Transverse colon (tissue), 4 donors: ENCODE measurements around the gene OGA. TPM values are rescaled to one million over a fixed set of nuclear protein-coding genes. Genes with fewer than 3 reads are reported as not detected.

Source experiments
- DNase-seq: peaks from one replicate; pipeline ENCODE4 v3.0.0-alpha.2; 2019
- H3K27ac ChIP-seq, 4 donors: fragments of 200-600 bp; sonication (generic); 2 replicates each; pipeline ENCODE4 v1.5.1; 2016 to 2018; ENCODE audit warnings: inconsistent platforms in 4 of 4
- H3K27me3 ChIP-seq: fragments of 200-600 bp; sonication (generic); 2 replicates; pipeline ENCODE4 v1.5.1; 2017; ENCODE audit warnings: inconsistent platforms
- H3K36me3 ChIP-seq, 4 donors: fragments of 200-600 bp; sonication (generic); 2 replicates each; pipeline ENCODE4 v1.5.1; 2017 to 2019; ENCODE audit warnings: inconsistent platforms in 4 of 4
- H3K4me1 ChIP-seq, 4 donors: fragments of 200-600 bp; sonication (generic); 2 replicates each; pipeline ENCODE4 v1.5.1; 2017 to 2020; ENCODE audit warnings: inconsistent platforms in 4 of 4
- H3K4me3 ChIP-seq, 4 donors: fragments of 200-600 bp; sonication (generic); 1 replicate in 1 of 4; 2 replicates in 3 of 4; pipeline versions ENCODE4 v1.5.1 to v1.6.1; 2017 to 2019; ENCODE audit warnings: inconsistent platforms in 4 of 4
- H3K9me3 ChIP-seq, 2 donors: fragments of 200-600 bp; sonication (generic); 2 replicates each; pipeline ENCODE4 v1.5.1; 2017 to 2019; ENCODE audit warnings: inconsistent platforms in 2 of 2
- CTCF ChIP-seq, 5 experiments: fragments of 200-600 bp in 3 of 5; fragments of 450-650 bp in 2 of 5; sonication (generic) in 3 of 5; IDR thresholded peaks; 1 replicate in 2 of 5; 2 replicates in 3 of 5; pipeline ENCODE4 v1.5.1; 2016 to 2017; ENCODE audit warnings: antibody characterized with exemption in 5 of 5, inconsistent platforms in 3 of 5, mild to moderate bottlenecking in 2 of 5, moderate library complexity in 1 of 5
- EP300 ChIP-seq: sonication (generic); formaldehyde crosslinking; IDR thresholded peaks from one replicate; pipeline ENCODE4 v1.6.1; 2017; ENCODE audit warnings: antibody characterized with exemption, low read depth
- POLR2A ChIP-seq: fragments of 450-650 bp; IDR thresholded peaks from one replicate; pipeline ENCODE4 v1.6.1; 2016; ENCODE audit warnings: antibody characterized with exemption, mild to moderate bottlenecking, moderate library complexity
- POLR2AphosphoS5 ChIP-seq, 3 donors: sonication (generic); formaldehyde crosslinking; IDR thresholded peaks; one replicate each; pipeline ENCODE4 v1.6.1; 2016; ENCODE audit warnings: antibody characterized with exemption in 3 of 3
- WGBS, 2 donors: methylation state at CpG; one replicate each; pipeline ENCODE4 v1.1.5; 2018; ENCODE audit warnings: low coverage in 1 of 2; 5-methylcytosine and 5-hydroxymethylcytosine counted together
- in situ Hi-C, 4 donors: fragments of 200-750 bp; cut with MboI; loops; one replicate each; pipeline versions ENCODE4 v1.15.0 to v1.15.1; 2017; ENCODE audit warnings: low sequenced_read_pairs in 3 of 4, low pct_ligation_motif_present in 1 of 4, low pct_unique_long_range_greater_than_20kb in 1 of 4
- intact Hi-C: fragments of 100-400 bp; cut with DNase I; formaldehyde crosslinking; loops from one replicate; pipeline ENCODE4 v1.15.1; 2023; ENCODE audit warnings: low total_unique reads
- total RNA-seq, 4 donors: library from RNA; depleted of rRNA; stranded (reverse); fragments of >200 nt; gene quantifications; one replicate each; pipeline ENCODE4 v1.1.0, GENCODE V29; 2016

Gene OGA
- total RNA-seq, 4 donors from 2014 or later = 114 to 608 (median 172) TPM

GRCh38 chr10:101763141-101763846 lies 55.0 kb downstream of the OGA start:
- Histone ChIP-seq H3K4me3 (no peak overlapping the region), H3K36me3 (no peaks in the 10 kb centered on the region), H3K9me3 (no peaks in the 10 kb centered on the region), H3K27ac (no peak overlapping the region), H3K27me3 (peaks cover 39% of the 10 kb centered on the region), H3K4me1 (no peaks in the 10 kb centered on the region)
- in situ Hi-C loops = loop anchor here in 1 of 4 donors (25.0 kb wide), 1 partner anchor 551 kb away; no protein-coding TSS in a partner anchor
- 84% methylated on average over 10 of the region's 10 CpGs; no CpG with 5 or more reads in 1 of the 2 donors for WGBS, 2 donors
- DNase-seq = no peak
- intact Hi-C loops = no loop called here
- TF ChIP-seq CTCF (IDR thresholded peaks at IDR 0.05) = no peak
- no peak for TF ChIP-seq EP300

- intact Hi-C loops = no loop called here
- H3K4me1 ChIP-seq = no peaks in the 10 kb centered on the region
- no peaks in the 10 kb centered on the region for H3K36me3 ChIP-seq
- in situ Hi-C loops = loop anchor here in 1 of 4 donors (25.0 kb wide), 1 partner anchor 550 kb away; no protein-coding TSS in a partner anchor
- DNase-seq = no peak
- no peak overlapping the region for H3K4me3 ChIP-seq
- TF ChIP-seq CTCF (IDR thresholded peaks at IDR 0.05) = no peak
- TF ChIP-seq EP300 = no peak
- no peak for TF ChIP-seq POLR2A
- TF ChIP-seq POLR2AphosphoS5 (IDR thresholded peaks at IDR 0.05) = no peak
- peaks cover 34% of the 10 kb centered on the region for H3K27me3 ChIP-seq
- 88% methylated on average over 5 of the region's 5 CpGs; no CpG with 5 or more reads in 1 of the 2 donors for WGBS, 2 donors
- H3K9me3 ChIP-seq = no peaks in the 10 kb centered on the region
- H3K27ac ChIP-seq = no peak overlapping the region
Measured at GRCh38 chr10:101762736-101763135, 55.5 kb downstream of the OGA start.

- H3K27ac ChIP-seq = no peak overlapping the region
- no peak overlapping the region for H3K4me3 ChIP-seq
- no peak for DNase-seq
- H3K4me1 ChIP-seq = no peaks in the 10 kb centered on the region
- H3K9me3 ChIP-seq = no peaks in the 10 kb centered on the region
- H3K27me3 ChIP-seq = peaks cover 20% of the 10 kb centered on the region
- 79% methylated on average over 9 of the region's 9 CpGs; no CpG with 5 or more reads in 1 of the 2 donors for WGBS, 2 donors
- in situ Hi-C loops (loop anchor here in 1 of 4 donors (25.0 kb wide), 1 partner anchor 549 kb away; no protein-coding TSS in a partner anchor), intact Hi-C loops (no loop called here)
- no peaks in the 10 kb centered on the region for H3K36me3 ChIP-seq
- TF ChIP-seq CTCF (IDR thresholded peaks at IDR 0.05) = no peak
- no peak for TF ChIP-seq POLR2A
- no peak for TF ChIP-seq POLR2AphosphoS5 (IDR thresholded peaks at IDR 0.05)
- TF ChIP-seq EP300 = no peak
Measured at GRCh38 chr10:101761226-101761625, 57.0 kb downstream of the OGA start.

GRCh38 chr10:101760510-101760909 lies 57.7 kb downstream of the OGA start:
- Histone ChIP-seq H3K27me3 (peaks cover 13% of the 10 kb centered on the region), H3K36me3 (no peaks in the 10 kb centered on the region), H3K4me3 (no peak overlapping the region), H3K27ac (no peak overlapping the region), H3K4me1 (no peaks in the 10 kb centered on the region), H3K9me3 (no peaks in the 10 kb centered on the region)
- in situ Hi-C loops (loop anchor here in 1 of 4 donors (25.0 kb wide), 1 partner anchor 548 kb away; no protein-coding TSS in a partner anchor), intact Hi-C loops (no loop called here)
- TF ChIP-seq EP300 (no peak), CTCF (IDR thresholded peaks at IDR 0.05) (no peak)
- 76 to 100% methylated on average over 2 to 3 of the region's 3 CpGs for WGBS, 2 donors
- DNase-seq = no peak
